ENCODE results near the gene ACVR2A.

ACVR2A gene

DNA sequence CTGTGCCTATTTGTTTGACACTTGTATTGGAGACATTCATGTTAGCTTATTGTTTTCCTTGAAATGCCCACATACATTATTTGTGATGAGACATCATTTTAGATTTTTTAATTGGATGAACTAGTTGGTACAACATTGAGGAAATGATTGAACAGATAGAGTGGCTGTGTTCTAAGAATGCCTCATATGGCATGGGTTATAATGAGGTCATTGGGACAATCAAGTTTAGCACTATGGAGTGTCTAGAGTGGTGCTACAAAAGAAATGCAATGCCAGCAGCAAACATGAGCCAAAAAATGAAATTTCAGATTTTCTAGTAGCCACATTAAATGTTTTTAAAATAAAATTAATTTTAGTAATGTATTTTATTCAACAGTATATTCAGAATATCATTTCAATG, 28.1 kb downstream of the ACVR2A start:
- H3K4me1 Mint-ChIP-seq (ENCODE audit: low read depth), result no peaks in the 10 kb centered on the region
- H3K4me3 Mint-ChIP-seq, result no peak overlapping the region
- H3K27ac Mint-ChIP-seq, result no peak overlapping the region
- H3K27me3 Mint-ChIP-seq (ENCODE audit: low read depth), result no peaks in the 10 kb centered on the region
- peaks cover 3% of the 10 kb centered on the region for H3K9me3 Mint-ChIP-seq
- H3K36me3 Mint-ChIP-seq (ENCODE audit: low read depth), result no peaks in the 10 kb centered on the region

DNA sequence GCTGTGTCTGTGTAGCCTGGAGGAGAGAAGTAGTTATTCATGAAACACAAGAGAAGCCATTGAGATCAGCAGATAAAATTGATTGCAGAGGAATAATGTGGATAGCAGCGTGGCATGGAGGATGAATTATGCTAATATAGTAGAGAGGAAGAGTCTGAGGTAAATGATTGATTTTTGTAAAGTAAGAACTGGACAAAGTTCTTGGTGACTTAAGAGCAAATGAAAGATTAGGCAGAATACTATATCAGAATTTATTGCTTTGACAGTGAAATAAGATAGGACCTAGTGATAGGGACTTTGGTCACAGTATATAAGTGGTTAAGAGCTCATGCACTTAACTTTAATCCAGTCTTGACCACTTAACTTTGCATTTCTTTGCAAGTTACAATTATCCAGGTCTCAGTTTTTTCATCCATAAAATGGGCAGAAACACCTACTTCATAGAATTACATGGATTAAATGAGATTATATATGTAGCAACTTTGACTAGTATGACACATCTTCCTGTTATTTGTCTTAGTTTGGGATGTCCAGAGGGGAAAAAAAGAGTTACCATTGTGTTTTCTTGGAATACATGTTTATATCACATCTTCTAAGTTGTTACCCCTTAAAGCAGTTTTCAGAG, 29.1 kb downstream of the ACVR2A start:
- Mint-ChIP-seq H3K9me3 (peaks cover 3% of the 10 kb centered on the region), H3K4me1 (ENCODE audit: low read depth) (no peaks in the 10 kb centered on the region), H3K27me3 (ENCODE audit: low read depth) (no peaks in the 10 kb centered on the region), H3K36me3 (ENCODE audit: low read depth) (peaks cover under 1% of the 10 kb centered on the region), H3K4me3 (no peak overlapping the region), H3K27ac (no peak overlapping the region)

DNA sequence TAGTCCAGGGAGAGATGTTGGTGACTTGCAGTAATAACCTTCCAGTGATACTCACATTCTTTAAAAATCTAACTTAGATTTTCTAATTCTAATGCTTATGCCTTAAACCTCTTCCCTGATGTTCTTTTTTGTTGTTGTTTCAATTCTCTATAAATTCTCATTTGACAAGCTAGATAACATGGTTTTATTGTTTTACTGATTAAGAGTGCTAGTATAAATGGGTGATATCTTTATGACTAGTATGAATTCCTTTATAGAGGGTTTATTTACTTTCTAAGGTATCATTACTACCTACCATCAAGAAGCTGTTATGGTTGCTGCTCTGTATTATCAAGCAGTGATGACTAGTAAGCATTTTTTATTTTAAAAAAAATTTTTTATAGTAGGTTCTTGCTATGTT, 35.0 kb downstream of the ACVR2A start:
- no peaks in the 10 kb centered on the region for H3K9me3 Mint-ChIP-seq
- no peak overlapping the region for H3K27ac Mint-ChIP-seq
- peaks cover 2% of the 10 kb centered on the region for H3K36me3 Mint-ChIP-seq (ENCODE audit: low read depth)
- peaks cover 1% of the 10 kb centered on the region for H3K4me1 Mint-ChIP-seq (ENCODE audit: low read depth)
- no peak overlapping the region for H3K4me3 Mint-ChIP-seq
- H3K27me3 Mint-ChIP-seq (ENCODE audit: low read depth), result no peaks in the 10 kb centered on the region

DNA sequence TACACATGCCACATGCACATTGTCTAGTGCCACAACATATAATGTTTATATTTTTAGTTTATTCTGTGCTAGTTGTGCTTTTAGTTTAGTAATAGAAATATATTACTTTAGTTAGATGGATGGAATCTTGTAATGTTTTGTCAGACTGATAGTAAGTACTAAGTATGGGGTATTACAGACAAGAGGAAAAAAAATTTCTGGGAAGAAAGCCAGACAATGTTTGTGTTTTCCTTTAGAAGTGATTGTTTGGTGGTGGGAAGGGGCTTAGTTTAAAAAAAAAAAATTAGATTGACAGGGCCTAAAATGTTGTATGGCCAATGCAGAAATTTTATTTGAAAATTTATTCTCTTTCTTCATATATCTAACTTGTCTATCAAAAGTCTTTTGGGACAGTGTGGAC, 37.8 kb downstream of the ACVR2A start:
- H3K36me3 Mint-ChIP-seq (ENCODE audit: low read depth), result peaks cover 2% of the 10 kb centered on the region
- no peak overlapping the region for H3K27ac Mint-ChIP-seq
- H3K9me3 Mint-ChIP-seq, result no peaks in the 10 kb centered on the region
- peaks cover 2% of the 10 kb centered on the region for H3K4me1 Mint-ChIP-seq (ENCODE audit: low read depth)
- H3K27me3 Mint-ChIP-seq (ENCODE audit: low read depth), result no peaks in the 10 kb centered on the region
- H3K4me3 Mint-ChIP-seq, result no peak overlapping the region

DNA sequence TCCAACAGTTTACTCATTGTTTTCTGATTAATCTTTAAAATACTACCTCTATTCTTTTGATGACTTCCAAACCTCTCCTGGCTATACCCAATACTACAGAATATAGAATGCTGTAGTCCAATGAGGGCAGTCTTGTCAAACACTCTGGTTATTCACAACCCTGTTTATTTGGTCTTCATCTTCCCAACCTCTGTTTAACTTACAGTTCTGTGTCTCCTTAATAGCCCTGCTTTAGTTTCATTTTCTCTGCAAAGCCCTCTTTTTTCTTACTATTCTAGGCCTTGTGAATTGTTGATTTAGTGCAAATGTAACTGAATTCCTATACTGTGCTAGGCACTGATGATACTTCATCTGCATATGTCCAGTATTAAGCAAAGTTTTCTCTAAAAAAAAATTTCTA, 40.0 kb downstream of the ACVR2A start:
- H3K4me1 Mint-ChIP-seq (ENCODE audit: low read depth), result peaks cover 2% of the 10 kb centered on the region
- H3K4me3 Mint-ChIP-seq, result no peak overlapping the region
- H3K9me3 Mint-ChIP-seq, result no peaks in the 10 kb centered on the region
- H3K27me3 Mint-ChIP-seq (ENCODE audit: low read depth), result no peaks in the 10 kb centered on the region
- no peaks in the 10 kb centered on the region for H3K36me3 Mint-ChIP-seq (ENCODE audit: low read depth)
- no peak overlapping the region for H3K27ac Mint-ChIP-seq

DNA sequence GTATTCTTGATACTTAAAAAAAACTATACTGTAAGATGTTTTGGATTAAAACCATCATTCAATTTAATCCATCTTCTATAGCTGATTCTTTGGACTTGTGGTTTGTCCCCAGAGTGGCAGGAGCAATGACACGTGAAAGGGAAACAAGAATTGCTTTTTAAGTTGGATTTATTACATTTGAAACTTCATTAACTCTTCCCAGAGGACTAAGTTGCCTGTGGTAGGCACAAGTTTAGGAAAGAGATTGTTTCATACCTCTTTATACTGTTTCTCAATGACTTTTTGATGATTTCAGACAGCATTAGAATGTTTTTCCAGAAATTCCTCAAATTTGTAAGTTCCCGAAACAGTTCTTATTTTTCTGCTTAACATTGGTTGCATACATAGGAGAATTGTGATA, 41.3 kb downstream of the ACVR2A start:
- Mint-ChIP-seq H3K27me3 (ENCODE audit: low read depth) (no peaks in the 10 kb centered on the region), H3K4me3 (no peak overlapping the region), H3K27ac (no peak overlapping the region)

DNA sequence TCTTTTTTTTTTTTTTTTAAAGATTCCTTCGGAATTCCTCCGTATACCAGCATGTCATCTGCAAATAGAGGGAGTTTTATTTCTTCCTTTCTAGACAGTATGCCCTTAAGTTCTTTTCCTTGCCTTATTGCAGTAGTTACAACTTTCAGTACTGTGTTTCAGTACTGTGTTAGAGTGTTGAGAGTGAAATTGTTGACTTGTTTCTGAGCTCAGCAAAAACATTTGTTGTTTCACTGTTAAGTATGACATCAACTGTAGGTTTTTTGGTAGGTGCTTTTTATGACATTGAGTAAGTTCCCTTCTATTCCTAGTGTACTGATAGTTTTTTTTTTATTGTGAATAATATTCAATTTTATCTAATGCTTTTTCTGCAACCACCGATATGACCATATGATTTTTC, 43.9 kb downstream of the ACVR2A start:
- Mint-ChIP-seq H3K36me3 (ENCODE audit: low read depth) (no peaks in the 10 kb centered on the region), H3K27me3 (ENCODE audit: low read depth) (no peaks in the 10 kb centered on the region), H3K9me3 (no peaks in the 10 kb centered on the region), H3K4me3 (no peak overlapping the region), H3K4me1 (ENCODE audit: low read depth) (peaks cover 2% of the 10 kb centered on the region), H3K27ac (no peak overlapping the region)

More for the DNA sequence above, 41.3 kb downstream of the ACVR2A start:
- H3K4me1 Mint-ChIP-seq (ENCODE audit: low read depth), result peaks cover 2% of the 10 kb centered on the region
- no peaks in the 10 kb centered on the region for H3K9me3 Mint-ChIP-seq
- no peaks in the 10 kb centered on the region for H3K36me3 Mint-ChIP-seq (ENCODE audit: low read depth)

DNA sequence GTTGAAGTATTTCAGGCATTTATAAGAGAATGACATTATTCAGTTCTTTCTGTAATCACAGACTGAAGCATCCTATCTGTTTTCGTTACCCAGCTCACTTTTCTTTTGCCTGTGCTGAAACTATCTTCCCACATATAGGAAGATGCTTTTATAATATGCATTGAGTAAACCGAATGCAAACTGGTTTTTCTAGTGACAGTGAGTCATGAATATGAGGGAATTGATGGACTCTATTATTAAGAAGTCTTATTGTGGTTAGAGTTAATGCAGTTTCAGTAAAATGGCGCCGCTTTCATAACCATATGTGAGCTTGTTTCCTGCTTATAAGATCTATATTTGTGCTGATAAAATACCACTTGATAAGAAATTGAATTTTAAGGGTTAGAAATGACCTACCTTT, 59.2 kb downstream of the ACVR2A start:
- Mint-ChIP-seq H3K4me3 (no peak overlapping the region), H3K4me1 (ENCODE audit: low read depth) (peaks cover 3% of the 10 kb centered on the region), H3K36me3 (ENCODE audit: low read depth) (peaks cover 4% of the 10 kb centered on the region), H3K9me3 (no peaks in the 10 kb centered on the region), H3K27me3 (ENCODE audit: low read depth) (no peaks in the 10 kb centered on the region), H3K27ac (no peak overlapping the region)

DNA sequence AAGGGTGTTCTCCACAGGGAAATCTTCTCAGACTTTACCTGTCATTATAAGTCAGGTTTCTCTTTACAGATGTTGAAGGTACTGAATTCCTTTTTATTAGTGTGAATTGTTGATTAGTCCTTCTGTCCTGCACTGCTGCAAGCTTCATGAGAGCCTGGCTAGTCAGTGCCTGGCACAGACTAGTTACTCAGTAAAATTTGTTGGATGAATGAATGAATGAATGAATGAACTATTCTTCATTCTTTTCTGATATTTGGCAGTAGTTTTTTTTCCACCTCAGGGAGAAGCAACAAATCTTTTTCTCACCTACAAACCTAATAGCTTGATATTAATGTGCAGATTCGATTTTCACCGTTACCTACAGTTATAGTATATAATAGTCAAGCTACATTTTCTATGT, 64.3 kb downstream of the ACVR2A start:
- Mint-ChIP-seq H3K36me3 (ENCODE audit: low read depth) (peaks cover 4% of the 10 kb centered on the region), H3K27me3 (ENCODE audit: low read depth) (no peaks in the 10 kb centered on the region), H3K4me3 (no peak overlapping the region), H3K9me3 (no peaks in the 10 kb centered on the region), H3K4me1 (ENCODE audit: low read depth) (peaks cover 11% of the 10 kb centered on the region), H3K27ac (no peak overlapping the region)

DNA sequence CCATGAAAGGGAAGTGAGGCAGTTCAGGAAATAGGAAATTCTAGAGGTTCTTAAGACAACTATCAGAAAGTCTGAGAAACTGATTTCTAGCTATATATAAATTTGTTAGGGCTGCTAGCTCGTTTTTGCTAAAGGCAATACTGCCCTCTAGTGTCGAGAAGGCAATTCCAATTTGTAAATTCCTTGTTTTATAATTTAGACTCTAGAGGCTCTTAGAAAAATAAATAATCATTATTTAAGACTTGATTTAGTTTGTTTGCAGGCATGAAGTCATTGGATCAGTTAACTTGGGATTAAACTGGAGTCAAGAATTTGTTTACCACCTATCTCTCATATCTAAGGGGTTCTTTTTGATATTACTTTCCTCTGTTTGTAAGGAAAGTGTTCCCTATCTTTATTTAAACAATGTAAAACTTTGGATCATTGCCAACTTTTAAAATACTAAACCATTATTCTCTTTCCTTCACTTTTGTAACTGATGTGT, 66.2 kb downstream of the ACVR2A start:
- Mint-ChIP-seq H3K9me3 (no peaks in the 10 kb centered on the region), H3K4me3 (no peak overlapping the region), H3K36me3 (ENCODE audit: low read depth) (peaks cover 5% of the 10 kb centered on the region), H3K4me1 (ENCODE audit: low read depth) (peaks cover 9% of the 10 kb centered on the region), H3K27ac (no peak overlapping the region), H3K27me3 (ENCODE audit: low read depth) (no peaks in the 10 kb centered on the region)

DNA sequence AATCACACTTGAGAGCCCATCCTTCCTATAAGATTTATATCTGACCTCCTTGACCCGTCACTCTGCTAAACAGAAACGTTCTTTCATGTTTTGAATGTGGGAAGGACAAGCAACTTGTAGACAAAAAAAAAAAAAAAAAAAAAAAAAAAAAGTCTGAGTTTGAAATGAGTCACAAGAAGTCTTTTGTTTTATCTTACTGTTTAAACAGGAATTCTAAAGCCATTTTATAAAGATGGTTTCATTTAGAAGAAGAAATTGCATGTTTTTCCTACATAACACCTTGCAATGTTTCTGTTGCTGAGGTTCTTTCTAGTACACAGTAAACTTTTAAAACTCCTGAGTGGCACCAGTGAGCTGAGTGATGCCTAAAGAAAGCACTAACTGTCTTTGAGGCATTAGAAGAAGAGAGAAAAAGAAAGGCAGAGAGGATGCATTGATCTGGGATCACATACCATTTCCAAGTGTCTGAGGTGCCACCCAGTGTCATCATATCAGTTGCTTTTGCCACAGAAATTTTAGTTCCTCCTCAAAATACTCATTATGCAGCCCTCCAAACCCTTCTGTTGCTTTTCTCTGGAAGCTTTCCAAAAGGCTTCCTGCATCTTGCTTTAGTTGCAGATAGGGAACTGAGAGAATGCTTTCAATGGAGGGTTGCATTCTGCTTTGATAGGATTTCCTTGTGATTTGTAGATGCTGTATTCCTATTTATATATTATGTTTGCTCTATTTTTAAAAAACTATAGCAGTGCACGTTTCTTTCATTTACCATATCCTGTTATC, 69.1 kb downstream of the ACVR2A start:
- Mint-ChIP-seq H3K4me1 (ENCODE audit: low read depth) (peaks cover 9% of the 10 kb centered on the region), H3K27me3 (ENCODE audit: low read depth) (no peaks in the 10 kb centered on the region), H3K36me3 (ENCODE audit: low read depth) (peaks cover 1% of the 10 kb centered on the region), H3K27ac (no peak overlapping the region), H3K9me3 (no peaks in the 10 kb centered on the region), H3K4me3 (no peak overlapping the region)

DNA sequence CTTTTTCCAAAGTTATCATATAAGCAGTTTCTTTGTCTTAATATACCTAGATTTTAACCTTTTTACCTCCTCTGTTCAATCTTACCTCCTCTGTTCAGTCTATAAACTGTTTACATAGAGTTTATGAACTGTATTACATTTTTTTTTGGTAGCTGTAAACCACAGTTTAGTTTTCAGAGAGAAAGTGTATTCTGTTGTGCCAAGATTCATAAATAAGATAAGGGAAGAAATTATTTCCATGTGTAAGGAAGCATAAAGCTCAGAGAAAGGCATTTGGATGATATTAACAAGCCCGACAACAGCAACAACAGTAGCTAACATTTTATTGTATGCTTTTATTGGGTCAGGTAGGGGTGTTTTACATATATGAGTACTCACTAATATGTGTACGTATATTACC, 71.2 kb downstream of the ACVR2A start:
- Mint-ChIP-seq H3K27ac (no peak overlapping the region), H3K4me3 (no peak overlapping the region), H3K9me3 (no peaks in the 10 kb centered on the region), H3K36me3 (ENCODE audit: low read depth) (peaks cover 1% of the 10 kb centered on the region), H3K27me3 (ENCODE audit: low read depth) (no peaks in the 10 kb centered on the region), H3K4me1 (ENCODE audit: low read depth) (peaks cover 2% of the 10 kb centered on the region)

DNA sequence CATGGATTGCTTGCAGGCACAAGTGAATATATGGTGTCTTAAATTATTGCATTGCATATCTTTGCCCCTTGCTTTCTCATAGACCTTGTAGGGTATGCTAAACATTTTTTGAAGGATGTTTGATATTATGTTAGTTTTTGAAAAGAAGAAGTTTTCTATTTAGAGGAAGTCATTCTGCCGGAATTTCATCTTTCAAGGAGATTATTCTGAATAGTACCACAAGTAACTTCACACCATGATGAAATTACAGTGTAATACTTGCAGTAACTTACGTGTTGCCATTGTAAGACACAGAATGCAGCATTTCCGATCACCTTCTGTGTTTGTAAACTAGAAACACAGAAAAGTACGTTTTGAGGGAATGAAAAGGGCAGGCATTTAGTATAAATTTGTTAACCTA, 71.9 kb downstream of the ACVR2A start:
- Mint-ChIP-seq H3K36me3 (ENCODE audit: low read depth) (peaks cover 4% of the 10 kb centered on the region), H3K27ac (no peak overlapping the region), H3K4me1 (ENCODE audit: low read depth) (peaks cover 2% of the 10 kb centered on the region), H3K27me3 (ENCODE audit: low read depth) (no peaks in the 10 kb centered on the region), H3K9me3 (no peaks in the 10 kb centered on the region), H3K4me3 (no peak overlapping the region)

DNA sequence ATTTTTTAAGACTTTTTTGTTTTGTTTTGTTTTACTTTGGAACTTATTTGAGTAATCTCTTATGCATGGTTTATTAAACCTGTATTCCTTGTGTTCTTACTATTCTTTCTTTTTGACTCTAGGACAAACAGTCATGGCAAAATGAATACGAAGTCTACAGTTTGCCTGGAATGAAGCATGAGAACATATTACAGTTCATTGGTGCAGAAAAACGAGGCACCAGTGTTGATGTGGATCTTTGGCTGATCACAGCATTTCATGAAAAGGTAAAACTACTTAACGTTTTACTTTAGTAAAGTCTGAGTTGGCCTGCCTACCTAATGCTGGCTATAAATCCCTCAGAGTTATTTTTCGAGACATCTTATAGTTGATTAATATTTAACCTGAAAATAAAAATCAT, 72.3 kb downstream of the ACVR2A start:
- Mint-ChIP-seq H3K4me3 (no peak overlapping the region), H3K4me1 (ENCODE audit: low read depth) (peaks cover 2% of the 10 kb centered on the region), H3K27ac (no peak overlapping the region), H3K27me3 (ENCODE audit: low read depth) (no peaks in the 10 kb centered on the region), H3K36me3 (ENCODE audit: low read depth) (peaks cover 4% of the 10 kb centered on the region), H3K9me3 (no peaks in the 10 kb centered on the region)

DNA sequence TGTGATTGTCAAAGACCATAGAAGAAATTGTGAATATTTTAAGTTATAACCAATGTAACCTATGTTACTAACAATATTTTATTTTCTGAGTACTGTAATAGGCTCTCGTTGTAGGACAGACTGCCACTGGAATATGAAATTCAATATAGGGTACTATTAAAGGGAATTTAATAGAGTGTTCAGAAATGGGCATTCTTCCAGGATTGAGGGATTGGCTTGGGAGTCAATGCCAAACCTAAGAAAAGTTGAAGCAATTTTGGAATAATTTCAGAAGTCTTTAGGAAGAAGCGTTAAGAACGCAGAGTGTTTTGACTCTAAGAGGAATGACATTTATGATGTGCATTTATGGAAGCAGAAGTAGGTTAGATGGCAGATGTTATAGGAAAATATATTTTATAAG, 79.0 kb downstream of the ACVR2A start:
- Mint-ChIP-seq H3K36me3 (ENCODE audit: low read depth) (peaks cover 5% of the 10 kb centered on the region), H3K27me3 (ENCODE audit: low read depth) (no peaks in the 10 kb centered on the region), H3K27ac (no peak overlapping the region), H3K9me3 (no peaks in the 10 kb centered on the region), H3K4me3 (no peak overlapping the region), H3K4me1 (ENCODE audit: low read depth) (no peaks in the 10 kb centered on the region)
